ENCODE data around the gene MAIP1.

Gene MAIP1

GRCh38 chr2:199950396-199950795 is 5.0 kb upstream of the MAIP1 start:
- DNase-seq (ENCODE audit: low read depth) = no peak

GRCh38 chr2:199951023-199951422 is 4.4 kb upstream of the MAIP1 start:
- no peak for DNase-seq (ENCODE audit: low read depth)

DNA sequence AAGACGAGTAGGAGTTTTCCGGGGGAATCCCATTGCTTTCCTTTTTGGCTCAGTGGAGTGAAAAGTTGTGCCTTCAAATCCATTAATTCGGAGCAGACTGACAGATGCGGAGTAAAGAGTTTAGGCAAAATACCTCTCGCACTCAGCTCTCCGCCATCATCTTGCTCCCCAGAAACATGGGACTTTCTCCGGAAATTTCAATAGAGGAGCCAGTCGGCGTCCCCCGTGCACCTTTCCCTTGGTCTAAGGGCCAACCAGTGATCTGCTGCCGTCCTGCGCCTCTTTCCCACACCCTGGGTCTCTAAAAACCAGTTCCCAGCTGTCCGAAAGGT is 409 bp upstream of the MAIP1 start:
- peak; percentile 68 for DNase-seq (ENCODE audit: low read depth)

- DNase-seq (ENCODE audit: low read depth) = peak; percentile 25
These were observed 639 bp downstream of the MAIP1 start for GRCh38 chr2:199956062-199956380.

- DNase-seq (ENCODE audit: low read depth) = no peak
These were observed 2.6 kb downstream of the MAIP1 start for GRCh38 chr2:199958014-199958413.

DNA sequence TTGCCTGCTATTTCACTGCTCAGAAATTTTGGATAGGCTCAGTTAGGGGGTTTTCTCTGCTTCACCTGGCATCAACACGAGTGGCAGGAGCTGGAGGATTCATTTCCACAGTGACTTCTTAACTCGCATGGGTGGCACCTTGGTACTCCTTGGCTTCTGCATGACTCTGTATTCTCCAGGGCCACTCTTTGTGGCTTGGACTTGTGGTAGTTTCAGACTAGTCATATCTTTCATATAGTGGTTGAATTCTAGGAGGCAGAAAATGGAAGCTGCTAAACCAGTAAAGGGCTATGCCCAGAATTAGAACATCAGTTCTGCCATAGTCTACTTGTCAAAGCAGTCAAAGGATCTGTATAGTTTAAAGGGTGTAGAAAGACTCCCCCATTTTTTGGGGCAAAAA is 6.8 kb downstream of the MAIP1 start:
- no peak for DNase-seq (ENCODE audit: low read depth)

DNA sequence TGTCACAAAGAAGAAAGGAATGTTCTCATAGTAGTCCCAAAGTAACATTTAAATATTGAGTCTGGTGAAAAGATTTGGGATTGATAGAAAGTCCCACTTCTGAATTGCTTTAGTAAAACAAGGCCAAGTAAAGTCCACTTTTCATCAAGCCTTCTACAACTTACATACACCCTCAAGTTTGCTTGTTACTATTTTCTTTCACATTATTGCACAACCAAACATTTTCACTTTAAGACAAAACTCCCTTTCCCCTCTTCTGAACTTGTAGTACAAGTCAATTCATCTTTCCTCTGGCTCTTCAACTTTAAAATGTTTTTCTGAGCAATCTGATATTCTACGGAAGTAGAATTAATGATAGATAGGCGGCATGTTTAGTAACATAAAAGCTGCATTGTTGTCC is 11.0 kb downstream of the MAIP1 start:
- no peak for DNase-seq (ENCODE audit: low read depth)

GRCh38 chr2:199966976-199967375 is 11.6 kb downstream of the MAIP1 start:
- DNase-seq (ENCODE audit: low read depth) = no peak

GRCh38 chr2:199968126-199968525 is 12.7 kb downstream of the MAIP1 start:
- DNase-seq (ENCODE audit: low read depth) = no peak

GRCh38 chr2:199972088-199972626 is 16.8 kb downstream of the MAIP1 start:
- no peak for DNase-seq (ENCODE audit: low read depth)

DNA sequence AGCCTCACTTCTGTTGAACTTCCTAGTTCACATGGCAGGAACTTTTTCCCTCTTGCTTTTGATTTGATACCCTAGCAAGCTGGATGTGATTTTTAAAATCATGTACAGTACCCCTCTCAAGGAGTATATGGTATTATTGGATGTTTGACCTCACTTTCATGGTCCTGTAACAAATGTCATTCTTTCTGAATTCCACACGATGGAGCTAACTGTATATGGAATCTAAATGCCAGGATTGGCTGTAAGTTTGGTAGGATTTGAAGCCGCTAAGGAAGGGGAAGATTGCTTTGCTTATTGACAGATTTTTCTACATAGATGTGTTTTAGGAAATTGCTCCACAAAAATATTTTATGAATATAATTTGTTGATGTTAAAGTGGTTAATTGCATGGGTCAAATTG is 18.3 kb downstream of the MAIP1 start:
- peak; percentile 70 for DNase-seq (ENCODE audit: low read depth)

- peak; percentile 34 for DNase-seq (ENCODE audit: low read depth)
These were observed 20.0 kb downstream of the MAIP1 start for GRCh38 chr2:199975273-199975895.

DNA sequence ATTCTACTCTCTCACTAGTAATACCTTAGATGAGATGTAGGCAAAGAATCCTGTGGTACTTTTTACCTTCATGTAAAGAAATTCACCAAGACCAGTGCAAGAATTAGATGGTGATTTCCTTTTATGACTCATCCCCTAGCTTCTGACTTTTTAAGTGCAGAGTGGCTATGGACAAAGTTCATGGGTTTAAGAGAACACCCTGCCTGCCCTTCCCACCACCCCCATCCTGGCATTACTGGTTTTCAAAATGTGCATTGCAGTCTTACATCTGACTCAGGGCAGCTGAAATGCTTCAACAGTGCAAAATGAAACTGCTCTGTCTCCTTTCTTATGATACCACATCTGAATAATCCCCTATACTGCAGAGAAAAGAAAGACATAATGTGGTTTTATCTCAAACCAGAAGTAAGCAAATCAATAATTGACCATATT is 22.6 kb downstream of the MAIP1 start:
- peak; percentile 69 for DNase-seq (ENCODE audit: low read depth)

- no peak for DNase-seq (ENCODE audit: low read depth)
These were observed 24.0 kb downstream of the MAIP1 start for GRCh38 chr2:199979398-199979797.

DNA sequence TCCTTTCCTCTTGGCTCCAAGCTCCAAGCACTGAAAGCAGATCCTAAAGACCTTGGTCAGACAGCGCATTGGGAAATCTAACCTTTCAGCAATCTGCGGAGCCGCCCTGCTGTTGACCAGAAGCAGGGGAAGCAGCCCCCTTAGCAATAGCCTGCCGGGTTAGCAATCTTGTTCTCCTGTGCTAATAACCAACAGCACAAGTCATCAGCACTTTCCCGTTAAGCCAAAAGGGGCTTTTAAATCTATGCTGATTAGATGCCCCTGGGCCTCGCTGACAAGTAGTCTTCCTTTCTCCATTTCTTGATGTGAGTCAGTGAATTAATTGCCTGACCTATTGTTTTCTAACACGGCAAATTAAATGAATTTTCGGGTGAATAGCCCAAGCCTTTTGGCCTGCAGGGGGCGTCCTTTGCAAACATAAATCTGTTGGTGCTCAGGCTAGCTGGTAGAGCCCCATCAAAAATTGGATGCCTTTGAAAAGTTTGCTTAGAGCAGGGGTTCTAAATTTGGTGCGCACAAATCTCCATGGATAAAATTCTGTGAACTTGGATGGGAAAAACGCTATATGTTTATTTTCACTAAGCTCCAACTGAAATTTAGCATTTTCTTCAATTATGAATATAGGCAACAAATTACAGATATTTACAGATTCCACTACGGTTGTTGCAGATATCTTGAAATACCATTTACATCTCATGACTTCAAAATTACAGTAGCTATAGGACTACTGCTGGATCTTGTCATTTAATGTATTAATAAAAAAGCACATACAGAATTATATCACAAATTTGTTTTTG is 24.6 kb downstream of the MAIP1 start:
- peak; percentile 85 for DNase-seq (ENCODE audit: low read depth)

GRCh38 chr2:199982126-199982843 is 26.9 kb downstream of the MAIP1 start:
- no peak for DNase-seq (ENCODE audit: low read depth)

- no peak for DNase-seq (ENCODE audit: low read depth)
These were observed 28.2 kb downstream of the MAIP1 start for GRCh38 chr2:199983534-199983933.

- DNase-seq (ENCODE audit: low read depth) = no peak
These were observed 28.8 kb downstream of the MAIP1 start for GRCh38 chr2:199984159-199984558.

DNA sequence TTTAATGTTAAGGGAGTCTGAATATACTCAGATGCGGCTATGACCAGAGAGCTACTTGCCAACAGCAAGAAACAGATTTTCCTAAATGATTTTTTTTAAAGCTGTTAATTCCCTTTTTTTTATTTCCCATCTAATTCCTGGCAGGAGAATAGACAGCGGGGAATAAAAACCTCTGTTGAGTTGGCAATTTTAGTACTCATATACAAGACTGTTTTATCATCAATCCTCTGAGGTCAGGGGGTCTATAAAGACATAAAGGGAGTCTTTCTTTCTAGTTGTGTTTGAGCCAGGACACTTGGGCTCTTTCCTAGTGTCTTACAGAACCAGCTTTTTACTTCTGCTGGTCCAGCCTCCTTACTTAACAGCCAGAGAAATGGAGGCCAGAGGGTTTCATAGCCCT is 29.4 kb downstream of the MAIP1 start:
- DNase-seq (ENCODE audit: low read depth) = no peak

DNA sequence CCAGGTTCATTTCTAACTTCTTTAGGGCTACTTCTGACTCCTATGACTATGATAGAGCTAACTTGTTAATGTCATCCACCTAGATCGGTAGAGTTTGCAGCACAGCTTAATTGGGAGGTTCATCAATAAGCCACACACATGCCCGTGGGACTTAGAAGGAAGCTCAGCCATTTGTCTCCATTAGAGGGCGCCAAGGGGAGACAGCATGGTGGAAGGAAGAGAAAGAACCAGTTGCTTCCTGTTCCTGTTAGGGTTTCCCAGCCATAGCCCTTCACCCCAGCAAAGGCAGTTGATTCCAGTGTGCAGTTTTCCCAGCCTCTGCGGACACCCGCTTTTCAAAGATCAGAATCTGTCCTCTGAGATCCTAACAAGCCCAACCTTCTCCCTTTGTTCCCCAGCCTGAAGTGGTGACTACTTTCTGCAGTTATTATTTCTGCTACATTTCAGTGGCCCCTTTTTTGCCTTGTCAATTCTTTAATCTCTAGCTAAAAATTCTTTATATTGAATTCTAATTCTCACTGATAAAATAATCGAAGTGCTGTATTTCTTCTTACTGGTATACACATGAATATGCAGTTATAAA is 30.3 kb downstream of the MAIP1 start:
- peak; percentile 86 for DNase-seq (ENCODE audit: low read depth)

- no peak for DNase-seq (ENCODE audit: low read depth)
These were observed 32.2 kb downstream of the MAIP1 start for GRCh38 chr2:199987586-199987985.

DNA sequence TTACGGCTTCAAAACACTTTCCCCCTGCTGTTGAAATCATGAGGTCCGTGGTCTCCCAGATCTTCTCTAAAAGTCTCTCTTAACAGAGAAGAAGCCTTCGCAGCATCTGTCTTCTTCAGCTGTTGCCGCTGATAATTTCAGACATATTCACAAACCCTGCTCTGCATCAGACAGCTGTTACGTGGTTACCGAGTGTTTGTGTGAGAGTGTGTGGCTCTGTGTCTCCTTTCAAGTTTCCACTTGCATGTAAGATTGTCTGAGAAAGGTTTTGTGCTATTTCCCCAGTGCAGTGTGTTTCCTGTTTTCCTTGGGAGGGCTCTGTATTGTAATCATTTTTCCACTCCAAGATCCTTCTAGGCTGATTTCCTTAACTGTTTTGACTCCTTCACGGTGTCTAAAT is 32.8 kb downstream of the MAIP1 start:
- no peak for DNase-seq (ENCODE audit: low read depth)

GRCh38 chr2:199989822-199990221 is 34.4 kb downstream of the MAIP1 start:
- DNase-seq (ENCODE audit: low read depth) = no peak
